Esophagus squamous epithelium (tissue), 4 donors: ENCODE results near the gene LCE2C.

Experiments
- POLR2A ChIP-seq, 4 donors: fragments of 450-650 bp; IDR thresholded peaks; one replicate each; pipeline ENCODE4 v1.6.1; 2017; ENCODE audit warnings: antibody characterized with exemption in 4 of 4, mild to moderate bottlenecking in 4 of 4, moderate library complexity in 3 of 4
- TF ChIP-seq, protein P1 (sequence below), 6 experiments: fragments of 450-650 bp in 4 of 6; fragments of 200-600 bp in 2 of 6; sonication (generic) in 2 of 6; IDR thresholded peaks; one replicate each; pipeline ENCODE4 v1.5.1; 2016 to 2019; ENCODE audit warnings: antibody characterized with exemption in 6 of 6, mild to moderate bottlenecking in 4 of 6, moderate library complexity in 4 of 6

DNA sequence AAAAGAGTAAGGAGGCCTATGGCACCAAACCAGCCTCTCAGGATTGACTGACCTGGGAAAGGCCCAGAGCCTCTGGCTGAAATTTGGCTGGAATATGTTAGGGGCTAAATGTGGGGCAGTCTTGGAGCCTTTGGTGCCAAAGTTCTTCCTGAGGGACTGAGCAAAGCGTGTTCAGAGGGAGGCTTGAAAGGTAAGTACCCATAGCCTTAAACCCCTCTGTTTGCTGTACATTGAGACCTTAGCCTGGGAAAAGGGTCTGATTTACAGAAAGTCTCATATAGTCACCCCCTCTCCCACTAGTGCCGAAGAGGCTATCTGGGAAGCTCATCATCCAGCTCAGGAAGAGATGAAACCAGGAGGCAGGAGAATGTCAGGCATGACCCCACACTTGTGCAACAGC lies 32.8 kb downstream of the LCE2C start, which contains the start of gene LCE4A:
- TF ChIP-seq POLR2A (IDR thresholded peaks at IDR 0.05) = no peak
- TF ChIP-seq, protein P1, sequence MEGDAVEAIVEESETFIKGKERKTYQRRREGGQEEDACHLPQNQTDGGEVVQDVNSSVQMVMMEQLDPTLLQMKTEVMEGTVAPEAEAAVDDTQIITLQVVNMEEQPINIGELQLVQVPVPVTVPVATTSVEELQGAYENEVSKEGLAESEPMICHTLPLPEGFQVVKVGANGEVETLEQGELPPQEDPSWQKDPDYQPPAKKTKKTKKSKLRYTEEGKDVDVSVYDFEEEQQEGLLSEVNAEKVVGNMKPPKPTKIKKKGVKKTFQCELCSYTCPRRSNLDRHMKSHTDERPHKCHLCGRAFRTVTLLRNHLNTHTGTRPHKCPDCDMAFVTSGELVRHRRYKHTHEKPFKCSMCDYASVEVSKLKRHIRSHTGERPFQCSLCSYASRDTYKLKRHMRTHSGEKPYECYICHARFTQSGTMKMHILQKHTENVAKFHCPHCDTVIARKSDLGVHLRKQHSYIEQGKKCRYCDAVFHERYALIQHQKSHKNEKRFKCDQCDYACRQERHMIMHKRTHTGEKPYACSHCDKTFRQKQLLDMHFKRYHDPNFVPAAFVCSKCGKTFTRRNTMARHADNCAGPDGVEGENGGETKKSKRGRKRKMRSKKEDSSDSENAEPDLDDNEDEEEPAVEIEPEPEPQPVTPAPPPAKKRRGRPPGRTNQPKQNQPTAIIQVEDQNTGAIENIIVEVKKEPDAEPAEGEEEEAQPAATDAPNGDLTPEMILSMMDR (IDR thresholded peaks at IDR 0.05) = no peak
